ENCODE measurements around the gene POP4.

- TF ChIP-seq CTCF (IDR thresholded peaks at IDR 0.05) (no peak), POLR2A (IDR thresholded peaks at IDR 0.05) (no peak)
Measured at GRCh38 chr19:29625186-29625651, 19.1 kb downstream of the POP4 start.

Measured in stomach (tissue), 4 donors.